CD14-positive monocyte (primary cell): Measurements from ENCODE around the gene PHLDB3. TPM values are rescaled to one million over a fixed set of nuclear protein-coding genes. Genes with fewer than 3 reads are reported as not detected.
A peak's percentile ranks its signal among the peaks of the same experiment; 100 is the strongest.

Experiments used
- DNase-seq, 3 donors: peaks; one replicate each; pipeline ENCODE4 v3.0.0-alpha.2; 2011 to 2022
- H2AFZ ChIP-seq: 2 replicates; pipeline ENCODE4 v1.6.0; 2012; ENCODE audit warnings: mild to moderate bottlenecking, low read depth, low read length, inconsistent platforms; ENCODE audit not compliant: insufficient read depth, poor library complexity, severe bottlenecking
- H3K27ac ChIP-seq, 2 donors: 1 replicate in 1 of 2; 2 replicates in 1 of 2; pipeline ENCODE4 v1.5.1; 2012 to 2013; ENCODE audit warnings: low read length in 2 of 2, control low read depth in 1 of 2, inconsistent platforms in 1 of 2, low read depth in 1 of 2, mild to moderate bottlenecking in 1 of 2
- H3K27me3 ChIP-seq, 2 donors: one replicate each; pipeline versions ENCODE4 v1.6.0 to v1.6.1; 2011 to 2013; ENCODE audit warnings: low read length in 2 of 2; ENCODE audit not compliant: control insufficient read depth in 2 of 2, insufficient read depth in 2 of 2
- H3K36me3 ChIP-seq, 2 donors: replicated peaks in 1 of 2; 1 replicate in 1 of 2; 2 replicates in 1 of 2; pipeline versions ENCODE4 v1.5.1 to v1.6.1; 2012 to 2013; ENCODE audit warnings: low read length in 2 of 2, control low read depth in 1 of 2, inconsistent platforms in 1 of 2, mild to moderate bottlenecking in 1 of 2; ENCODE audit not compliant: insufficient read depth in 2 of 2, control insufficient read depth in 1 of 2
- H3K4me1 ChIP-seq, 2 donors: 1 replicate in 1 of 2; 2 replicates in 1 of 2; pipeline versions ENCODE4 v1.5.1 to v1.6.1; 2012 to 2013; ENCODE audit warnings: low read length in 2 of 2, control low read depth in 1 of 2, inconsistent platforms in 1 of 2, mild to moderate bottlenecking in 1 of 2, moderate library complexity in 1 of 2; ENCODE audit not compliant: insufficient read depth in 2 of 2, control insufficient read depth in 1 of 2
- H3K4me2 ChIP-seq: replicated peaks from 2 replicates; pipeline ENCODE3; 2012; ENCODE audit warnings: low read length, moderate library complexity, mild to moderate bottlenecking; ENCODE audit not compliant: poor library complexity, severe bottlenecking; ENCODE audit errors: extremely low read depth
- H3K4me3 ChIP-seq, 3 experiments: fragments of 200-600 bp in 1 of 3; sonication (generic) in 1 of 3; replicated peaks in 1 of 3; 1 replicate in 2 of 3; 2 replicates in 1 of 3; pipeline ENCODE4 v1.5.1; 2011 to 2013; ENCODE audit warnings: low read length in 3 of 3, mild to moderate bottlenecking in 3 of 3, control low read depth in 2 of 3, low read depth in 2 of 3, inconsistent platforms in 1 of 3, moderate library complexity in 1 of 3
- H3K79me2 ChIP-seq: 2 replicates; pipeline ENCODE4 v1.6.0; 2012; ENCODE audit warnings: mild to moderate bottlenecking, control low read depth, inconsistent platforms, low read length, moderate library complexity; ENCODE audit not compliant: insufficient read depth
- H3K9ac ChIP-seq: 2 replicates; pipeline ENCODE4 v1.6.0; 2017; ENCODE audit warnings: low read length, mild to moderate bottlenecking; ENCODE audit not compliant: insufficient read depth, poor library complexity, severe bottlenecking
- H3K9me3 ChIP-seq, 2 donors: replicated peaks in 1 of 2; 1 replicate in 1 of 2; 2 replicates in 1 of 2; pipeline versions ENCODE4 v1.5.1 to v1.6.1; 2012 to 2013; ENCODE audit warnings: low read length in 2 of 2, control low read depth in 1 of 2; ENCODE audit not compliant: control insufficient read depth in 1 of 2, insufficient read depth in 1 of 2
- H4K20me1 ChIP-seq: 2 replicates; pipeline ENCODE4 v1.6.0; 2012; ENCODE audit warnings: mild to moderate bottlenecking, low read length, control low read depth, moderate library complexity; ENCODE audit not compliant: insufficient read depth
- H3K27ac Mint-ChIP-seq, 7 donors: one replicate each; pipeline ENCODE4 v1.8.0; 2020; ENCODE audit warnings: mild to moderate bottlenecking in 7 of 7, mixed read lengths in 7 of 7, moderate library complexity in 6 of 7, inconsistent platforms in 2 of 7
- H3K27me3 Mint-ChIP-seq, 3 donors: one replicate each; pipeline ENCODE4 v1.8.0; 2021 to 2022; ENCODE audit warnings: low read depth in 3 of 3, mild to moderate bottlenecking in 3 of 3, mixed read lengths in 3 of 3, moderate library complexity in 3 of 3, inconsistent platforms in 1 of 3
- H3K36me3 Mint-ChIP-seq, 2 donors: one replicate each; pipeline ENCODE4 v1.8.0; 2020; ENCODE audit warnings: mixed read lengths in 2 of 2, inconsistent platforms in 1 of 2, mild to moderate bottlenecking in 1 of 2
- H3K4me1 Mint-ChIP-seq: one replicate; pipeline ENCODE4 v1.8.0; 2020; ENCODE audit warnings: mild to moderate bottlenecking, mixed read lengths
- H3K4me3 Mint-ChIP-seq, 2 donors: one replicate each; pipeline ENCODE4 v1.8.0; 2020; ENCODE audit warnings: mild to moderate bottlenecking in 2 of 2, mixed read lengths in 2 of 2, moderate library complexity in 1 of 2
- H3K9me3 Mint-ChIP-seq, 7 donors: one replicate each; pipeline ENCODE4 v1.8.0; 2020 to 2022; ENCODE audit warnings: mixed read lengths in 7 of 7, mild to moderate bottlenecking in 6 of 7, moderate library complexity in 6 of 7, inconsistent platforms in 2 of 7
- WGBS: methylation state at CpG from one replicate; pipeline ENCODE4 v1.1.5; 2013; ENCODE audit warnings: missing lambda C conversion rate; ENCODE audit not compliant: insufficient coverage; 5-methylcytosine and 5-hydroxymethylcytosine counted together
- intact Hi-C, 2 donors: fragments of 100-400 bp; cut with micrococcal nuclease; formaldehyde crosslinking; loops; one replicate each; pipeline versions ENCODE4 v1.15.0 to v1.15.1; 2023
- polyA minus RNA-seq: library from RNA; depleted of rRNA, polyadenylated mRNA; stranded (reverse); fragments of >200 nt; gene quantifications from 2 replicates; pipeline ENCODE4 v1.2.3, GENCODE V29; 2012
- polyA plus RNA-seq, 3 donors: library from polyadenylated mRNA; depleted of rRNA in 1 of 3; unstranded in 2 of 3; stranded (reverse) in 1 of 3; fragments of 300-500 nt in 2 of 3; fragments of >200 nt in 1 of 3; fragmentation: Illumina TruSeq in 2 of 3; gene quantifications; 1 replicate in 2 of 3; 2 replicates in 1 of 3; pipeline ENCODE4 v1.2.3, GENCODE V29; 2012 to 2021
- total RNA-seq, 12 experiments: library from RNA in 1 of 12; stranded (reverse) in 1 of 12; fragments of 120-200 nt in 1 of 12; gene quantifications; one replicate each; pipeline ENCODE4 v1.2.4 and lab custom pipeline; 2013 to 2026; ENCODE audit warnings: mixed read lengths in 6 of 12, inconsistent platforms in 1 of 12
- TF ChIP-seq, protein P1 (sequence below): fragments of 200-600 bp; IDR thresholded peaks from one replicate; pipeline ENCODE4 v1.8.0; 2022; ENCODE audit warnings: antibody characterized with exemption, mild to moderate bottlenecking

PHLDB3 gene
- 10.2 TPM for total RNA-seq (2013)
- polyA plus RNA-seq = 1 to 10 TPM; 1.4 to 3.4 (median 1.7) TPM
- 6.2 and 6.8 TPM in 2 replicates for polyA minus RNA-seq
- 1.1 to 10.7 (median 5.6) reads per million in 11 experiments for total RNA-seq (lab: John Stamatoyannopoulos, UW)

DNA sequence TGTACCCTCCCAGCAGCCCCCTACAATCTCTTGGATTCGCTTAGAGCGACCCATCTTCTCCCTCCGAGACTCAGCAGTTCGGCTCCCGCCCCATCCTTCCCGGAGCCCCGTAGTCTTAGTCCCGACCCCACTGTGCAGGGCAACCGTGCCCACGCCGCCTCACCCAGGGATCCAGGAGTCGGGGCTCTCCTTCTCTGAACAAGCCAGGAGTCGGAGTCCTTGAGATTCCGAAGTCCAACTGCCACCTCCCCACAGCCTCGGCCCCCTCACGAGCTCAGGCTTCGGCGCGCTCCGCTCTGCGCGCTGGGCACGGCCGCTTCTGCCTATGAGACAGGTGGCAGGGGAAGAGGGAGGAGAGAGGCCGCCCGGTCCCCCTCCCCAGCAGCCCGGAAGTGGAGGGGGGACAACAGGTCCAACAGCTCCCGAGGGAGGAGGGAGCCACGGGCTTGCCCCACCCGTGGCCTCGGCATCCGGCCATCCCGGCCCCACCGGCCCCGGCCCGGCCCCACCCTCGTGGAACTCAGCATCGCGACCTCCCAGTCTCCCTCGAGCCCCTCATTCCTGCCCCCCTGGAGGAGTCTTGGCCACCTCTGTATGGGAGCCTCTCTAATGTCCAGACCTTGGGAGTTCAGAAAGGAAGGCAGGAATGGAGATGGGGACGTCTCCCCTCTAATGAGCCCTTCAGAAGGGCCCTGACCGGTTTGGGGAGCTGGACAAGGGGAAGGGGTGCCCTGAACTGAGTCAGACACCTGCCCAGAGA, at the start of gene PHLDB3:
Gene PHLDB3, minus strand, starts transcription at position 321 of the 760 bp plus-strand sequence. CDS start 628 bp downstream, outside the sequence.
- H3K4me3 Mint-ChIP-seq = peak within 1 kb of the TSS; percentile 96 to 97
- H3K4me1 ChIP-seq = peaks cover 18 to 28% of the 10 kb centered on the region in 2 donors
- H3K27me3 Mint-ChIP-seq = peaks cover 2 to 9% (median 5%) of the 10 kb centered on the region in 3 donors
- no peaks in the 10 kb centered on the region for H3K9me3 Mint-ChIP-seq
- no peaks in the 10 kb centered on the region for H4K20me1 ChIP-seq
- no peaks in the 10 kb centered on the region for H3K27me3 ChIP-seq
- TF ChIP-seq, protein P1, sequence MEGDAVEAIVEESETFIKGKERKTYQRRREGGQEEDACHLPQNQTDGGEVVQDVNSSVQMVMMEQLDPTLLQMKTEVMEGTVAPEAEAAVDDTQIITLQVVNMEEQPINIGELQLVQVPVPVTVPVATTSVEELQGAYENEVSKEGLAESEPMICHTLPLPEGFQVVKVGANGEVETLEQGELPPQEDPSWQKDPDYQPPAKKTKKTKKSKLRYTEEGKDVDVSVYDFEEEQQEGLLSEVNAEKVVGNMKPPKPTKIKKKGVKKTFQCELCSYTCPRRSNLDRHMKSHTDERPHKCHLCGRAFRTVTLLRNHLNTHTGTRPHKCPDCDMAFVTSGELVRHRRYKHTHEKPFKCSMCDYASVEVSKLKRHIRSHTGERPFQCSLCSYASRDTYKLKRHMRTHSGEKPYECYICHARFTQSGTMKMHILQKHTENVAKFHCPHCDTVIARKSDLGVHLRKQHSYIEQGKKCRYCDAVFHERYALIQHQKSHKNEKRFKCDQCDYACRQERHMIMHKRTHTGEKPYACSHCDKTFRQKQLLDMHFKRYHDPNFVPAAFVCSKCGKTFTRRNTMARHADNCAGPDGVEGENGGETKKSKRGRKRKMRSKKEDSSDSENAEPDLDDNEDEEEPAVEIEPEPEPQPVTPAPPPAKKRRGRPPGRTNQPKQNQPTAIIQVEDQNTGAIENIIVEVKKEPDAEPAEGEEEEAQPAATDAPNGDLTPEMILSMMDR = no peak
- peaks cover 29 to 52% of the 10 kb centered on the region in 2 donors for H3K36me3 Mint-ChIP-seq
- peak within 1 kb of the TSS; percentile 96 for H3K4me2 ChIP-seq
- 0% methylated on average over 24 of the region's 42 CpGs for WGBS
- peak within 1 kb of the TSS; percentile 76 for H3K9ac ChIP-seq
- intact Hi-C loops = loop anchor here (1.0 to 5.0 kb wide), 2 partner anchors 41 to 57 kb away; no protein-coding TSS in a partner anchor
- peak within 1 kb of the TSS; percentile 68 to 74 for H3K27ac ChIP-seq
- H3K27ac Mint-ChIP-seq = peak within 1 kb of the TSS; percentile 82 to 96 (median 91)
- peaks cover 22% of the 10 kb centered on the region for H3K4me1 Mint-ChIP-seq
- peak within 1 kb of the TSS; percentile 58 to 89 (median 73) for H3K4me3 ChIP-seq
- H3K79me2 ChIP-seq = no peaks in the 10 kb centered on the region
- H3K36me3 ChIP-seq = peaks cover 19 to 32% of the 10 kb centered on the region in 2 donors
- no peaks in the 10 kb centered on the region for H3K9me3 ChIP-seq
- DNase-seq = peak in 1 of 3 donors; percentile 19
- H2AFZ ChIP-seq = peak within 1 kb of the TSS; percentile 87

DNA sequence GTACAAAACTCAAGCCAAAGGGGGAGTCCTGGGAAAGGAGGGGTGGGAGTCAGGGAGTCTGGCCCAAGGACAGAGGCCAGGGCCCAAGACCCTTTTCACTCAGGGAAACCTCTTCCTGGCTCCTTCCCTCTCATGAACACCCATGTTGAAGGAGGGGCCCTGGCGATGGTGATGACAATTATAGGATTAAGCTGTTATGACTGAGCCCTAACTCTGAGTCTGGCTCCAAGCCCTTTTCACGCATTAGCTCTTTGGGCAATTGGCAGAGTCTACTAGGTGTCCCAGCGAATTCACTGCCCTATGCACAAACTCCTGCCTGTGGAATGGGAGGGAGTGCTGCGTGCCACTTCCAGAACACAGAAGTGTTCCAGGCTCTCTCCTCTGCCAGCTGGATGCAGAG, 49.1 kb upstream of the PHLDB3 start:
- no peak for DNase-seq
- no peaks in the 10 kb centered on the region for H3K4me1 Mint-ChIP-seq

More for the DNA sequence above, 49.1 kb upstream of the PHLDB3 start:
- no peaks in the 10 kb centered on the region for H3K27me3 ChIP-seq
- H3K9me3 Mint-ChIP-seq = no peaks in the 10 kb centered on the region
- no peaks in the 10 kb centered on the region for H3K79me2 ChIP-seq
- no peak overlapping the region for H3K4me2 ChIP-seq
- H3K27ac ChIP-seq = peak overlapping the region in 1 of 2 donors; percentile 31
- no peak overlapping the region for H2AFZ ChIP-seq
- TF ChIP-seq, protein P1 = no peak
- H3K4me3 ChIP-seq = no peak overlapping the region
- no peak overlapping the region for H3K4me3 Mint-ChIP-seq
- no peak overlapping the region for H3K9ac ChIP-seq
- H4K20me1 ChIP-seq = no peaks in the 10 kb centered on the region
- 96% methylated on average over 3 of the region's 4 CpGs for WGBS
- H3K27ac Mint-ChIP-seq = peak overlapping the region in 1 of 7 donors; percentile 71
- intact Hi-C loops = loop anchor here (2.0 kb wide), 1 partner anchor 41 kb away; no protein-coding TSS in a partner anchor
- H3K4me1 ChIP-seq = no peaks in the 10 kb centered on the region
- H3K36me3 Mint-ChIP-seq = peaks cover 68 to 82% of the 10 kb centered on the region in 2 donors
- peaks cover 0 to 3% (median 0%) of the 10 kb centered on the region in 3 donors for H3K27me3 Mint-ChIP-seq
- H3K36me3 ChIP-seq = peaks cover 56 to 85% of the 10 kb centered on the region in 2 donors
- H3K9me3 ChIP-seq = no peaks in the 10 kb centered on the region
